MM.1S (cell line): ENCODE measurements around the gene KCNT1.

ENCODE experiments used
- DNase-seq: peaks from one replicate; pipeline ENCODE4 v3.0.0-alpha.2; 2015
- H2AFZ ChIP-seq: fragments of 300-600 bp; sonication (generic); 2 replicates; pipeline ENCODE4 v1.6.0; 2016; ENCODE audit warnings: antibody characterized with exemption, low read length
- H3F3A ChIP-seq: fragments of 300-600 bp; sonication (generic); 2 replicates; pipeline ENCODE4 v1.6.1; 2016; ENCODE audit warnings: mild to moderate bottlenecking, antibody characterized with exemption, low read length, moderate library complexity, mixed read lengths; ENCODE audit not compliant: insufficient read depth
- H3K27ac ChIP-seq: fragments of 300-600 bp; sonication (generic); 2 replicates; pipeline ENCODE4 v1.5.1; 2016; ENCODE audit warnings: mild to moderate bottlenecking, low read length
- H3K27me3 ChIP-seq: fragments of 300-600 bp; sonication (generic); replicated peaks from 2 replicates; pipeline ENCODE4 v1.6.0; 2016; ENCODE audit warnings: low read length; ENCODE audit not compliant: insufficient read depth
- H3K36me3 ChIP-seq: fragments of 300-600 bp; sonication (generic); replicated peaks from 2 replicates; pipeline ENCODE4 v1.6.1; 2016; ENCODE audit warnings: mild to moderate bottlenecking, low read length, mixed read lengths; ENCODE audit not compliant: insufficient read depth
- H3K4me1 ChIP-seq: fragments of 300-600 bp; sonication (generic); 2 replicates; pipeline ENCODE4 v1.6.1; 2016; ENCODE audit warnings: low read length, mixed read lengths
- H3K4me2 ChIP-seq: fragments of 300-600 bp; sonication (generic); 2 replicates; pipeline ENCODE4 v1.6.0; 2016; ENCODE audit warnings: low read depth, low read length
- H3K4me3 ChIP-seq: fragments of 300-600 bp; sonication (generic); 2 replicates; pipeline ENCODE4 v1.5.1; 2016; ENCODE audit warnings: low read length, mixed read lengths
- H3K79me2 ChIP-seq: fragments of 300-600 bp; sonication (generic); 2 replicates; pipeline ENCODE4 v1.6.1; 2016; ENCODE audit warnings: mixed run types, low read length, mixed read lengths
- H3K9ac ChIP-seq: fragments of 300-600 bp; sonication (generic); 2 replicates; pipeline ENCODE4 v1.6.1; 2016; ENCODE audit warnings: low read length, mixed read lengths
- H3K9me2 ChIP-seq: fragments of 300-600 bp; sonication (generic); replicated peaks from 2 replicates; pipeline ENCODE4 v1.6.1; 2016; ENCODE audit warnings: mild to moderate bottlenecking, low read length, mixed read lengths; ENCODE audit not compliant: insufficient read depth
- H3K9me3 ChIP-seq: fragments of 300-600 bp; sonication (generic); replicated peaks from 2 replicates; pipeline ENCODE4 v1.6.1; 2016; ENCODE audit warnings: mild to moderate bottlenecking, low read length, mixed read lengths; ENCODE audit not compliant: insufficient read depth
- H4K20me1 ChIP-seq: fragments of 300-600 bp; sonication (generic); 2 replicates; pipeline ENCODE4 v1.6.1; 2016; ENCODE audit warnings: mild to moderate bottlenecking, low read length, moderate library complexity, mixed read lengths; ENCODE audit not compliant: insufficient read depth
- EZH2 ChIP-seq: fragments of 300-600 bp; sonication (generic); optimal IDR thresholded peaks from 2 replicates; pipeline ENCODE3; 2017; ENCODE audit warnings: low read depth, mild to moderate bottlenecking, antibody characterized with exemption, low read length, mixed read lengths
- EZH2phosphoT487 ChIP-seq: fragments of 300-600 bp; sonication (generic); IDR thresholded peaks from 2 replicates; pipeline ENCODE4 v1.6.1; 2018; ENCODE audit warnings: antibody characterized with exemption, low read length
- TF ChIP-seq, protein P1 (sequence below): fragments of 300-600 bp; sonication (generic); IDR thresholded peaks from 2 replicates; pipeline ENCODE4 v1.5.1; 2016; ENCODE audit warnings: antibody characterized with exemption, low read length, mixed read lengths

KCNT1 gene

DNA sequence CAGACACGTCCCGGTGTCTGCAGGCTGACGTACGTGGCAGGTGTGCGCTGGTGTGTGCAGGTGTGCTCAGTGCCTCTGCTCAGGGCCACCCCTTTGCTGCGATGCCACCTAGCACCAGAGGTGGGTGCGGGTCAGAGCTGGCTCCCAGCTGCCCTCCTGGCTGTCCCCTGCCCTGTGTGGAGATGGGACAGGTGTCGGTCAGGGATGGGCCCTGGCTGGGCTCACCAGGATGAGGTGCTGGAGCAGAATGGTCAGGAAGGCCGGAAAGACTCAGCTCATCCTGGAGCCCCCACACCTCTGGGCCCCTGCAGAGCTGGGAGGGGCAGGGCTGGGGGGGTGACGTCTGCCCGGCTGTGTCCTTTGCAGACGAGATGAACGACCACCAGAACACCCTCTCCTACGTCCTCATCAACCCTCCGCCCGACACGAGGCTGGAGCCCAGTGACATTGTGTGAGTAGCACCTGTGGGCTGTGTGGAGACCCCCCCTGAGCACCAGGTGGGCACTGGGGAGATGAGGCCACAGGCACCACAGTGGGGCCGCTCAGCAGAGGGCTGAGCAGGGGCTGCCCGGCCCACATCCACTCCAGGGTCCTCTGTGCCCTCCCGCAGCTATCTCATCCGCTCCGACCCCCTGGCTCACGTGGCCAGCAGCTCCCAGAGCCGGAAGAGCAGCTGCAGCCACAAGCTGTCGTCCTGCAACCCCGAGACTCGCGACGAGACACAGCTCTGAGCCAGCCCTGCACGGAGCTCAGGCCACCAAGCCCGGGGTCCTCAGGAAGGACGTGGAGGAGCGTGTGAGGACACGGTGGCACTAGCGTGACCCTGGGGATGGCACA lies 89.7 kb downstream of the KCNT1 start:
- H3K9me2 ChIP-seq = no peaks in the 10 kb centered on the region
- no peak overlapping the region for H3K27ac ChIP-seq
- TF ChIP-seq EZH2 (no peak), EZH2phosphoT487 (no peak)
- TF ChIP-seq, protein P1, sequence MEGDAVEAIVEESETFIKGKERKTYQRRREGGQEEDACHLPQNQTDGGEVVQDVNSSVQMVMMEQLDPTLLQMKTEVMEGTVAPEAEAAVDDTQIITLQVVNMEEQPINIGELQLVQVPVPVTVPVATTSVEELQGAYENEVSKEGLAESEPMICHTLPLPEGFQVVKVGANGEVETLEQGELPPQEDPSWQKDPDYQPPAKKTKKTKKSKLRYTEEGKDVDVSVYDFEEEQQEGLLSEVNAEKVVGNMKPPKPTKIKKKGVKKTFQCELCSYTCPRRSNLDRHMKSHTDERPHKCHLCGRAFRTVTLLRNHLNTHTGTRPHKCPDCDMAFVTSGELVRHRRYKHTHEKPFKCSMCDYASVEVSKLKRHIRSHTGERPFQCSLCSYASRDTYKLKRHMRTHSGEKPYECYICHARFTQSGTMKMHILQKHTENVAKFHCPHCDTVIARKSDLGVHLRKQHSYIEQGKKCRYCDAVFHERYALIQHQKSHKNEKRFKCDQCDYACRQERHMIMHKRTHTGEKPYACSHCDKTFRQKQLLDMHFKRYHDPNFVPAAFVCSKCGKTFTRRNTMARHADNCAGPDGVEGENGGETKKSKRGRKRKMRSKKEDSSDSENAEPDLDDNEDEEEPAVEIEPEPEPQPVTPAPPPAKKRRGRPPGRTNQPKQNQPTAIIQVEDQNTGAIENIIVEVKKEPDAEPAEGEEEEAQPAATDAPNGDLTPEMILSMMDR = no peak
- H3K79me2 ChIP-seq = no peaks in the 10 kb centered on the region
- H2AFZ ChIP-seq = no peak overlapping the region
- H4K20me1 ChIP-seq = no peaks in the 10 kb centered on the region
- H3K36me3 ChIP-seq = no peaks in the 10 kb centered on the region
- no peaks in the 10 kb centered on the region for H3K4me1 ChIP-seq
- no peak overlapping the region for H3K4me2 ChIP-seq
- no peak for DNase-seq
- H3K9me3 ChIP-seq = no peaks in the 10 kb centered on the region
- H3K9ac ChIP-seq = no peak overlapping the region
- H3K27me3 ChIP-seq = peaks cover 92% of the 10 kb centered on the region
- no peak overlapping the region for H3K4me3 ChIP-seq
- H3F3A ChIP-seq = no peaks in the 10 kb centered on the region

DNA sequence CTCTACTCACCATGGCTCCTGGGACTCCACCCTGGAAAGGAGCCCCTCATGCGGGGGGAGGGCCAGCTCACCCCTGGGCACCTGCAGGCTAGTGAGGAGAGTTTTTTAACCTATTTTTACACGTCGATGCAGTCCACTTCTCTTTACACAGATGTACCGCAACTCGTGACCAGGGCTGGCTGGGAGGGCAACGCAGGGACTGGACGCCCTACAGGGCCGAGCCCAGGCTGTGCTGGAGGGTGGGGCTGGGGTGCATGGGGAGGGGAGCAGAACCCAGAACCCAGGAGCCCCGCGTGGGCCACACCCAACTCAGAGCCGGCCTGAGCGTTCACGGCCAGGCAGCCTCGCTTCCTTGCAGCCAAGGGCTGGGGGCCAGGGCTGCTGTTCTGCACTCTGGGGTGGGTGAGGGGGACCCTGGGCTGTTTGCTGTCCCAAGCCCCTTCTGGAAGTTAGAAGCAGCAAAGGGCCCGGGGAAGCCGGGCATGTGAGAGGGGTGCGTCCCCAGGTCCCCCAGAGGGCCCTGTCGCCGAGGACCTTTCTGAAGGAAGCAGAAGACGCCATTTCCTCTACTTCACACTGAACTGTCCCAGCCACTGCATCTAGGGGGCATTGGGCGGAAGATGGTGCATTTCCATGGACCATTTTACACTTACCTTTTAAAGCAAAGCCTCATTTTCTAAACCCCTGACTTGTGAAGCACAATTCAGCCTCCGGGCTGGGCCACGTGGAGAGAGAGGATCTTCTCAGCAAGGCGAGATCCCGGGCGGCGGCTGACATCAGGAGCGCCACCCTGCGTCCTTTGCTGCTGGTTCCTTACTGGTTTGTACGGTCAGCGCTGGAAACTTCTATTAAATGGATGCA lies 90.5 kb downstream of the KCNT1 start:
- Histone ChIP-seq H3K4me2 (no peak overlapping the region), H3K4me3 (no peak overlapping the region), H2AFZ (no peak overlapping the region), H3K9ac (no peak overlapping the region), H3K9me3 (no peaks in the 10 kb centered on the region), H3K27ac (no peak overlapping the region), H3K9me2 (no peaks in the 10 kb centered on the region), H4K20me1 (no peaks in the 10 kb centered on the region), H3K36me3 (no peaks in the 10 kb centered on the region), H3K79me2 (no peaks in the 10 kb centered on the region), H3K4me1 (no peaks in the 10 kb centered on the region), H3F3A (no peaks in the 10 kb centered on the region), H3K27me3 (peaks cover 92% of the 10 kb centered on the region)
- TF ChIP-seq EZH2phosphoT487 (no peak), EZH2 (no peak)
- TF ChIP-seq, protein P1 = no peak
- DNase-seq = no peak

DNA sequence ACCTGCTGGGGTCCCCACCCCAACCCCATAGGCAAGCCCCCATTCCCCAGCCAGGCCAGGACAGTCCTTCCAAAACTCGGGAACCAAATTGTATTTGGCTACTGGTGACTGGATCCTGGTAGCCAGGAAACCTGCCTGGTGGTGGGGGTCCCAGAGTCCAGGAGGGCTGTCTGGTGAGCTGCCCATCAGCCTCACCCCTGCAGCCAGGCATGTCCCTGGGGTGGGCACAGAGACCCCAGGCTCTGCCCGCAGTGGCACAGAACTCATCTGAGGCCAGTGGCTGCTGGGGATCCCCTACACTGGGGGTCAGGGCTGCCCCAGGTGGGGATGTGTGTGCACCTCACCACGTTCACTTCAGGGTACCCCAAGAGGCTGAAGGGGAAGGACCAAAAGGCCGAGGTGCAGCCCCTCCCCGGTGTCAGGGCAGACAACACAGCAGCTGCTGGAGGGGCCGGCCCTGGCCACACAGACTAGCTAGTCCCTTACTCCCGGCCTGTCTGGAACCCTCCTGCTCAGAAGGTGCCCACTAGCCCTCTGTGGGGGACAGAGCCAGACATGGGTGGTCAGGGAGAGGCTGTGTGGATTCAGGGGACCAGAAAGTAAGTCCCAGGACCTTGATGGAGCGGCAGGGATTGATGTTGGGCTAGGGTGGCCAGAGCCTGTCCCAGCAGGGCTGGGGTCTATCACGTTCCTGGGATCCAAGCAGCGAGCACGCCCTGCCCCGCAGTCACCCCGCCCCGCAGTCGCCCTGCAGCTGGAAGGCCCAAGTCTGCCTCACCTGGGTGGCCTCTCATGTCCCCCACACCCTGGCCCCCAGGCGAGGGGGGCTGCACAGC lies 91.5 kb downstream of the KCNT1 start:
- Histone ChIP-seq H3F3A (no peaks in the 10 kb centered on the region), H3K4me3 (no peak overlapping the region), H3K9me3 (no peaks in the 10 kb centered on the region), H3K4me2 (no peak overlapping the region), H2AFZ (no peak overlapping the region), H4K20me1 (no peaks in the 10 kb centered on the region), H3K4me1 (no peaks in the 10 kb centered on the region), H3K36me3 (no peaks in the 10 kb centered on the region), H3K27ac (no peak overlapping the region), H3K9ac (no peak overlapping the region), H3K9me2 (no peaks in the 10 kb centered on the region), H3K27me3 (peaks cover 83% of the 10 kb centered on the region), H3K79me2 (no peaks in the 10 kb centered on the region)
- no peak for DNase-seq
- no peak for TF ChIP-seq EZH2
- TF ChIP-seq, protein P1 = no peak
- TF ChIP-seq EZH2phosphoT487 = no peak
